ENCODE data around the gene IGSF22. TPM values are rescaled to one million over a fixed set of nuclear protein-coding genes. Genes with fewer than 3 reads are reported as not detected.

Gene IGSF22
- total RNA-seq, 1 donor from 2014 or later, result not detected

- Histone ChIP-seq H3K9me3 (no peaks in the 10 kb centered on the region), H3K4me1 (peaks cover 19% of the 10 kb centered on the region), H3K27me3 (no peaks in the 10 kb centered on the region), H3K27ac (peak overlapping the region; percentile 79), H3K36me3 (no peaks in the 10 kb centered on the region), H3K4me3 (peak overlapping the region; percentile 59 to 81)
- TF ChIP-seq POLR2AphosphoS5 (IDR thresholded peaks at IDR 0.05; ENCODE audit: insufficient read depth in 1 of 2, low read depth in 1 of 2), result peak in 1 of 2 donors; percentile 62
- TF ChIP-seq POLR2A (IDR thresholded peaks at IDR 0.05), result no peak
- peak in 1 of 2 donors; percentile 90 for DNase-seq (ENCODE audit: extremely low spot score in 2 of 2)
- intact Hi-C loops (cut with DNase I), result loop anchor here (5.0 to 10.0 kb wide), 2 partner anchors 86 to 134 kb away; partner anchors contain the start of genes SPTY2D1 and UEVLD
These were observed 5.0 kb downstream of the IGSF22 start for GRCh38 chr11:18720808-18721560.

- Histone ChIP-seq H3K4me3 (peak overlapping the region; percentile 59 to 81), H3K27ac (peak overlapping the region; percentile 79)
- intact Hi-C loops (cut with DNase I), result loop anchor here (5.0 to 10.0 kb wide), 2 partner anchors 85 to 133 kb away; partner anchors contain the start of genes SPTY2D1 and UEVLD
These were observed 5.7 kb downstream of the IGSF22 start for GRCh38 chr11:18720091-18720807.

DNA sequence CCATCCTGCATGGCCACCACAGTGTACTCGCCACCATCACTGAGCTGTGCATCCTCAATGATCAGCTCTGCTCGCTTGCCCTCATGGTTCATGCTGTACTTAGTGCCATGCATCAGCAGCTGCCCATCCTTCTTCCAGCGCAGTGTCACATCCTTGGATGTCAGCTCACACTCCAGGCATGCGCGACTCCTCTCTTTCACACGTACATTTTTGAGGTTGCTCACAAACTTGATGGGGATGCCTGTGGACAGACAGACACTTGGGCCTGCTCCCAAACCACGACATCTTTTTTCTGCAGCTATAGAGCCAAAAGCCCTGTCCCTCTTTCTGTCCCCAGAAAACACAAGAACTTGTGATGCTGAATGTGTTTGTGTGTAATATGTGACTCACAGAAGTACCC, 10.5 kb downstream of the IGSF22 start:
- no peak for DNase-seq (ENCODE audit: extremely low spot score in 2 of 2)
- Histone ChIP-seq H3K4me1 (peaks cover 4% of the 10 kb centered on the region), H3K9me3 (no peaks in the 10 kb centered on the region), H3K4me3 (no peak overlapping the region), H3K27me3 (no peaks in the 10 kb centered on the region), H3K27ac (no peak overlapping the region), H3K36me3 (no peaks in the 10 kb centered on the region)
- intact Hi-C loops (cut with DNase I), result no loop called here
- TF ChIP-seq POLR2A (IDR thresholded peaks at IDR 0.05), result no peak
- TF ChIP-seq CTCF (IDR thresholded peaks at IDR 0.05), result no peak
- TF ChIP-seq POLR2AphosphoS5 (IDR thresholded peaks at IDR 0.05; ENCODE audit: insufficient read depth in 1 of 2, low read depth in 1 of 2), result no peak

More at GRCh38 chr11:18720091-18720807, 5.7 kb downstream of the IGSF22 start:
- no peaks in the 10 kb centered on the region for H3K27me3 ChIP-seq
- no peak for DNase-seq (ENCODE audit: extremely low spot score in 2 of 2)
- peaks cover 19% of the 10 kb centered on the region for H3K4me1 ChIP-seq
- TF ChIP-seq POLR2AphosphoS5 (IDR thresholded peaks at IDR 0.05; ENCODE audit: insufficient read depth in 1 of 2, low read depth in 1 of 2), result no peak
- TF ChIP-seq CTCF (IDR thresholded peaks at IDR 0.05), result no peak
- no peak for TF ChIP-seq POLR2A (IDR thresholded peaks at IDR 0.05)
- no peaks in the 10 kb centered on the region for H3K9me3 ChIP-seq
- no peaks in the 10 kb centered on the region for H3K36me3 ChIP-seq

- Histone ChIP-seq H3K27me3 (no peaks in the 10 kb centered on the region), H3K27ac (no peak overlapping the region), H3K4me1 (no peaks in the 10 kb centered on the region), H3K9me3 (no peaks in the 10 kb centered on the region), H3K4me3 (no peak overlapping the region), H3K36me3 (no peaks in the 10 kb centered on the region)
- intact Hi-C loops (cut with DNase I), result no loop called here
- no peak for DNase-seq (ENCODE audit: extremely low spot score in 2 of 2)
- TF ChIP-seq POLR2A (IDR thresholded peaks at IDR 0.05) (no peak), POLR2AphosphoS5 (IDR thresholded peaks at IDR 0.05; ENCODE audit: insufficient read depth in 1 of 2, low read depth in 1 of 2) (no peak), CTCF (IDR thresholded peaks at IDR 0.05) (no peak)
These were observed 11.6 kb downstream of the IGSF22 start for GRCh38 chr11:18714443-18714780.

DNA sequence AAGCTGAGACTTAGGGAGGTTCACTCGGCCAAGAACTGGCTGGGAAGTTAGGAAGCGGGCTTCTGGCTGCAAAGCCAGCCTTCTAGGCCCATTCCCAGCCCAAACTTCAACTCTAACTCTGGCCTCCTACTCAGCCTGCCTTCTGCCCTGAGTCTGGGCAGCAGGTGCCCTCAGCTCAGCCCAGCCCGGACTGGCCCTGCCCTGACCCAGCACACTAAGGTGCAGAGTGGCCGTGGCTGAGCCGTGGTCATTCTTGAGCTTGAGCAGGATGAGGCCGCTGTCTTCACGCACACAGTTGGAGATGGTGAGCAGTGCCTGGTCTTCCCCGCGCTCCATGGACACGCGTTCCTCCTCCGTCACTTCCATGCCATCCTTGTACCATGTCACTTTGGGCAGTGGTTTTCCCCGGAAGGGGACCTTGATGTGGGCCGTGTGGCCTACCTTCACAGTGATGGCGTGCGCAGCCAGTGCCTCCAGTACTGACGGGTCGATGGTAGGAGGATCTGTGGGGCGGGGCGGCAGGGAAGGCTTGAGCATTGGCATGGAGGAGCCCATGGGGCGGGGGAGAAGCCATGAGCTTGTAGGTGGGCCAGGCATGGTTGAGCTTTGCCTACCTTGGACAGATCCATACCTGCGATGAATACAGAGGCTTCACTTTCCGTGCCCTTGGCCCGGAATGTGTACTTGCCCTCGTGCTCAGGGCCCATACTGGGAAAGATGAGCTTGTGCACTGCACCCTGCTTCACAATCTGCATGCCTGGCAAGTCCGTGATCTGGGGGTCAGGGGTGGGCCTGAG, 12.1 kb downstream of the IGSF22 start:
- Histone ChIP-seq H3K27me3 (no peaks in the 10 kb centered on the region), H3K27ac (no peak overlapping the region), H3K4me1 (no peaks in the 10 kb centered on the region), H3K4me3 (no peak overlapping the region), H3K9me3 (no peaks in the 10 kb centered on the region), H3K36me3 (no peaks in the 10 kb centered on the region)
- intact Hi-C loops (cut with DNase I), result no loop called here
- no peak for TF ChIP-seq POLR2AphosphoS5 (IDR thresholded peaks at IDR 0.05; ENCODE audit: insufficient read depth in 1 of 2, low read depth in 1 of 2)
- no peak for DNase-seq (ENCODE audit: extremely low spot score in 2 of 2)
